Erythroblast (primary cell): ENCODE measurements around the gene ELAVL2.

Experiments used
- GATA1 ChIP-seq: IDR thresholded peaks from 2 replicates; pipeline ENCODE4 v1.6.1; 2011; ENCODE audit warnings: low read depth, mild to moderate bottlenecking, control low read depth, low read length, moderate library complexity
- POLR2A ChIP-seq: IDR thresholded peaks from 2 replicates; pipeline ENCODE4 v1.6.1; 2011; ENCODE audit warnings: mild to moderate bottlenecking, low read length

- TF ChIP-seq POLR2A (no peak), GATA1 (no peak)
These were observed 124.7 kb downstream of the ELAVL2 start for GRCh38 chr9:23701291-23701690.
